H9 (cell line): ENCODE results near the gene TRIM44. TPM values are rescaled to one million over a fixed set of nuclear protein-coding genes. Genes with fewer than 3 reads are reported as not detected.

ENCODE experiments used
- DNase-seq: peaks from one replicate; pipeline ENCODE4 v3.0.0-alpha.2; 2017
- H2AFZ ChIP-seq: one replicate; pipeline ENCODE4 v1.6.1; 2013; ENCODE audit warnings: mild to moderate bottlenecking, low read length, control low read depth, moderate library complexity
- H2AK5ac ChIP-seq: 2 replicates; pipeline ENCODE4 v1.6.1; 2013; ENCODE audit warnings: low read length, control low read depth, mixed read lengths; ENCODE audit not compliant: insufficient read length
- H2BK120ac ChIP-seq: one replicate; pipeline ENCODE4 v1.6.1; 2013; ENCODE audit warnings: low read depth, mild to moderate bottlenecking, low read length, control low read depth, inconsistent platforms; ENCODE audit not compliant: poor library complexity, severe bottlenecking
- H2BK12ac ChIP-seq: 2 replicates; pipeline ENCODE4 v1.6.1; 2013; ENCODE audit warnings: low read length, control low read depth, mixed read lengths, low read depth; ENCODE audit not compliant: insufficient read length
- H2BK15ac ChIP-seq: 2 replicates; pipeline ENCODE4 v1.6.1; 2013; ENCODE audit warnings: low read depth, low read length, control low read depth
- H2BK20ac ChIP-seq: one replicate; pipeline ENCODE4 v1.6.1; 2013; ENCODE audit warnings: low read depth, mild to moderate bottlenecking, low read length, control low read depth, inconsistent platforms; ENCODE audit not compliant: poor library complexity, severe bottlenecking
- H2BK5ac ChIP-seq: 2 replicates; pipeline ENCODE4 v1.6.1; 2013; ENCODE audit warnings: low read length, control low read depth, mixed read lengths; ENCODE audit not compliant: insufficient read length
- H3K14ac ChIP-seq: 2 replicates; pipeline ENCODE4 v1.6.1; 2013; ENCODE audit warnings: low read length, control low read depth; ENCODE audit not compliant: insufficient read depth
- H3K18ac ChIP-seq: 2 replicates; pipeline ENCODE4 v1.6.1; 2013; ENCODE audit warnings: low read depth, mild to moderate bottlenecking, mixed read lengths, low read length, control low read depth; ENCODE audit not compliant: insufficient read length
- H3K23ac ChIP-seq: 2 replicates; pipeline ENCODE4 v1.6.1; 2013; ENCODE audit warnings: low read length, control low read depth, mixed read lengths, low read depth; ENCODE audit not compliant: insufficient read length
- H3K23me2 ChIP-seq: 2 replicates; pipeline ENCODE4 v1.6.1; 2013; ENCODE audit warnings: low read depth, mild to moderate bottlenecking, mixed read lengths, low read length, control low read depth; ENCODE audit not compliant: insufficient read length, poor library complexity, severe bottlenecking
- H3K27ac ChIP-seq: 2 replicates; pipeline ENCODE4 v1.5.1; 2013; ENCODE audit warnings: low read length, control low read depth, mixed read lengths, low read depth; ENCODE audit not compliant: insufficient read length
- H3K27me3 ChIP-seq: 2 replicates; pipeline ENCODE4 v1.6.1; 2013; ENCODE audit warnings: low read length, control low read depth, inconsistent platforms; ENCODE audit not compliant: insufficient read depth
- H3K4ac ChIP-seq: 2 replicates; pipeline ENCODE4 v1.6.1; 2013; ENCODE audit warnings: low read depth, mild to moderate bottlenecking, control low read depth, inconsistent platforms, low read length, moderate library complexity
- H3K4me1 ChIP-seq: 2 replicates; pipeline ENCODE4 v1.6.1; 2013; ENCODE audit warnings: low read length, control low read depth, inconsistent platforms; ENCODE audit not compliant: insufficient read depth
- H3K4me2 ChIP-seq: 2 replicates; pipeline ENCODE4 v1.6.1; 2013; ENCODE audit warnings: low read length, control low read depth, mixed read lengths; ENCODE audit not compliant: insufficient read length, insufficient read depth
- H3K56ac ChIP-seq: 2 replicates; pipeline ENCODE4 v1.6.1; 2013; ENCODE audit warnings: low read depth, mild to moderate bottlenecking, mixed read lengths, low read length, control low read depth; ENCODE audit not compliant: insufficient read length
- H3K79me1 ChIP-seq: 2 replicates; pipeline ENCODE4 v1.6.1; 2013; ENCODE audit warnings: low read depth, mild to moderate bottlenecking, moderate library complexity, low read length, control low read depth, inconsistent platforms; ENCODE audit not compliant: insufficient read depth, poor library complexity, severe bottlenecking
- H3K79me2 ChIP-seq: 2 replicates; pipeline ENCODE4 v1.6.1; 2013; ENCODE audit warnings: low read length, control low read depth, inconsistent platforms; ENCODE audit not compliant: insufficient read depth
- H3K9ac ChIP-seq: 2 replicates; pipeline ENCODE4 v1.6.1; 2013; ENCODE audit warnings: low read length, control low read depth, mixed read lengths; ENCODE audit not compliant: insufficient read length; ENCODE audit errors: extremely low read depth
- H3K9me3 ChIP-seq: one replicate; pipeline ENCODE4 v1.6.1; 2013; ENCODE audit warnings: low read depth, low read length, inconsistent platforms; ENCODE audit not compliant: control insufficient read depth
- H3T11ph ChIP-seq: one replicate; pipeline ENCODE4 v1.6.1; 2013; ENCODE audit warnings: mild to moderate bottlenecking, low read length, control low read depth, inconsistent platforms
- H4K20me1 ChIP-seq: one replicate; pipeline ENCODE4 v1.6.1; 2013; ENCODE audit not compliant: control insufficient read depth, insufficient read length, insufficient read depth
- H4K5ac ChIP-seq: 2 replicates; pipeline ENCODE4 v1.6.1; 2013; ENCODE audit warnings: low read depth, mild to moderate bottlenecking, mixed read lengths, low read length, control low read depth; ENCODE audit not compliant: insufficient read length
- H4K8ac ChIP-seq: replicated peaks from 2 replicates; pipeline ENCODE4 v1.6.1; 2013; ENCODE audit warnings: low read length, control low read depth, mixed read lengths, low read depth; ENCODE audit not compliant: insufficient read length
- H4K91ac ChIP-seq: 2 replicates; pipeline ENCODE4 v1.6.1; 2013; ENCODE audit warnings: low read depth, mild to moderate bottlenecking, moderate library complexity, mixed read lengths, low read length, control low read depth; ENCODE audit not compliant: insufficient read length
- H3K27ac Mint-ChIP-seq, 3 experiments: 2 replicates in 2 of 3; 3 replicates in 1 of 3; pipeline ENCODE4 v1.8.0; 2020 to 2021; ENCODE audit warnings: mixed read lengths in 3 of 3, mild to moderate bottlenecking in 1 of 3, moderate library complexity in 1 of 3
- H3K27me3 Mint-ChIP-seq: 2 replicates; pipeline ENCODE4 v1.8.0; 2021; ENCODE audit warnings: low read depth, mild to moderate bottlenecking, moderate library complexity, mixed read lengths
- H3K36me3 Mint-ChIP-seq, 3 experiments: 2 replicates in 2 of 3; 3 replicates in 1 of 3; pipeline ENCODE4 v1.8.0; 2020 to 2021; ENCODE audit warnings: low read depth in 3 of 3, mixed read lengths in 3 of 3; ENCODE audit not compliant: insufficient read depth in 1 of 3
- H3K4me1 Mint-ChIP-seq, 2 experiments: 2 replicates each; pipeline ENCODE4 v1.8.0; 2020; ENCODE audit warnings: mixed read lengths in 2 of 2
- H3K4me3 Mint-ChIP-seq, 2 experiments: 2 replicates in 1 of 2; 3 replicates in 1 of 2; pipeline ENCODE4 v1.8.0; 2020 to 2021; ENCODE audit warnings: mild to moderate bottlenecking in 2 of 2, mixed read lengths in 2 of 2, moderate library complexity in 1 of 2
- H3K9me3 Mint-ChIP-seq, 2 experiments: 2 replicates in 1 of 2; 3 replicates in 1 of 2; pipeline ENCODE4 v1.8.0; 2020; ENCODE audit warnings: mild to moderate bottlenecking in 2 of 2, mixed read lengths in 2 of 2, moderate library complexity in 1 of 2
- CTCF ChIP-seq: fragments of 200-600 bp; sonication (generic); conservative IDR thresholded peaks from 3 replicates; pipeline ENCODE4 v1.8.0; 2021; ENCODE audit warnings: antibody characterized with exemption, mild to moderate bottlenecking
- WGBS: extraction: QIAGEN DNeasy Blood & Tissue Kit; methylation state at CpG from one replicate; pipeline ENCODE4 v1.1.7; 2013; ENCODE audit warnings: missing lambda C conversion rate, low lambda C conversion rate, mixed read lengths; ENCODE audit not compliant: insufficient read length; ENCODE audit errors: extremely low coverage; 5-methylcytosine and 5-hydroxymethylcytosine counted together
- total RNA-seq: library from RNA; stranded (reverse); gene quantifications from 2 replicates; pipeline ENCODE4 v1.2.1, GENCODE V29; 2021

TRIM44 gene
- total RNA-seq, 1 experiment from 2014 or later: 37.7 TPM

GRCh38 chr11:35650006-35650405, 12.6 kb upstream of the TRIM44 start:
- no peak overlapping the region for H3K27ac Mint-ChIP-seq
- no peak overlapping the region for H3K18ac ChIP-seq
- H3T11ph ChIP-seq: no peak overlapping the region
- no peaks in the 10 kb centered on the region for H3K23me2 ChIP-seq
- H3K79me2 ChIP-seq: no peaks in the 10 kb centered on the region
- H4K91ac ChIP-seq: no peak overlapping the region
- H3K4me3 Mint-ChIP-seq: no peak overlapping the region
- H3K4ac ChIP-seq: no peak overlapping the region
- TF ChIP-seq CTCF: no peak
- no peak overlapping the region for H3K14ac ChIP-seq
- H3K4me1 Mint-ChIP-seq: peaks cover 13 to 20% of the 10 kb centered on the region in 2 experiments
- H2BK20ac ChIP-seq: no peak overlapping the region
- H3K4me2 ChIP-seq: no peak overlapping the region
- H3K9me3 ChIP-seq: no peaks in the 10 kb centered on the region
- 0 out of 2 replicates have a peak, but pooled peaks cover 3% of the 10 kb centered on the region for H3K4me1 ChIP-seq
- H3K36me3 Mint-ChIP-seq: no peaks in the 10 kb centered on the region
- no peak overlapping the region for H2BK15ac ChIP-seq
- no peak for DNase-seq
- WGBS: no CpG with 5 or more reads among the region's 1 CpG
- H2BK120ac ChIP-seq: no peak overlapping the region
- no peak overlapping the region for H4K8ac ChIP-seq
- H4K20me1 ChIP-seq: no peaks in the 10 kb centered on the region
- no peak overlapping the region for H3K27ac ChIP-seq
- H3K27me3 Mint-ChIP-seq: peaks cover 60% of the 10 kb centered on the region
- H3K9ac ChIP-seq: no peak overlapping the region
- no peak overlapping the region for H2BK5ac ChIP-seq
- H2AK5ac ChIP-seq: no peak overlapping the region
- no peak overlapping the region for H3K23ac ChIP-seq
- no peak overlapping the region for H2BK12ac ChIP-seq
- no peaks in the 10 kb centered on the region; the same call in 1 of the 2 replicates for H3K27me3 ChIP-seq
- no peaks in the 10 kb centered on the region for H3K79me1 ChIP-seq
- H2AFZ ChIP-seq: no peak overlapping the region
- no peaks in the 10 kb centered on the region; a peak in 1 of 5 replicates for H3K9me3 Mint-ChIP-seq
- H4K5ac ChIP-seq: no peak overlapping the region
- H3K56ac ChIP-seq: no peak overlapping the region
